Choroid plexus epithelial cell (primary cell): ENCODE measurements around the gene MRAP2.
A peak's percentile ranks its signal among the peaks of the same experiment; 100 is the strongest.
"Not testable (repeated sequence)": the region's sequence is repeated elsewhere in the genome, so short reads cannot be mapped to it uniquely, and the experiment has no call there.

ENCODE experiments used
- DNase-seq: peaks from one replicate; pipeline ENCODE4 v3.0.0-alpha.2; 2010; ENCODE audit warnings: low read depth
- H3K4me3 ChIP-seq: 2 replicates; pipeline ENCODE4 v1.5.1; 2011; ENCODE audit warnings: low read depth, mild to moderate bottlenecking, control low read depth, low read length, moderate library complexity
- TF ChIP-seq, protein P1 (sequence below): conservative IDR thresholded peaks from 2 replicates; pipeline ENCODE4 v1.5.1; 2011; ENCODE audit warnings: low read depth, mild to moderate bottlenecking, control low read depth, inconsistent platforms, low read length, moderate library complexity

Gene MRAP2

DNA sequence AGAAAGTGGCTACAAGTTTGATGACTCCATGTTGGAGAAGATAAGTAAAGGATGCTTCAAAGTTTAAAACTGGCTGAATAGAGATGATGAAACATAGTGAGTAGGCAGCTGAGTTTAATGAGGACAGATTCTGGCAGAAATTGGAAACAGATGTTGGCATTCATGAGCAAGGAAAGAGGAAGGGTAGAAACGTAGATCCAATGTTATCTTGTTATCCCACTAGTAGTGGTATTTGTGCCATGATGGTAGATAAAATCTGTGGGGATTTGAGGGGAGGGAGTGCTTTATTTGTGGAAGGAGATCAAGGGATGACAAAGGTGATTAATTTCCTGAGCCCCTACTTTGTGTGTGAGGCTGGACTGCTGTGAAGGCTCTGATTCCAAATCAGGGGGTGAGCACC, 69.5 kb downstream of the MRAP2 start:
- DNase-seq, result no peak
- no peak overlapping the region for H3K4me3 ChIP-seq
- TF ChIP-seq, protein P1, sequence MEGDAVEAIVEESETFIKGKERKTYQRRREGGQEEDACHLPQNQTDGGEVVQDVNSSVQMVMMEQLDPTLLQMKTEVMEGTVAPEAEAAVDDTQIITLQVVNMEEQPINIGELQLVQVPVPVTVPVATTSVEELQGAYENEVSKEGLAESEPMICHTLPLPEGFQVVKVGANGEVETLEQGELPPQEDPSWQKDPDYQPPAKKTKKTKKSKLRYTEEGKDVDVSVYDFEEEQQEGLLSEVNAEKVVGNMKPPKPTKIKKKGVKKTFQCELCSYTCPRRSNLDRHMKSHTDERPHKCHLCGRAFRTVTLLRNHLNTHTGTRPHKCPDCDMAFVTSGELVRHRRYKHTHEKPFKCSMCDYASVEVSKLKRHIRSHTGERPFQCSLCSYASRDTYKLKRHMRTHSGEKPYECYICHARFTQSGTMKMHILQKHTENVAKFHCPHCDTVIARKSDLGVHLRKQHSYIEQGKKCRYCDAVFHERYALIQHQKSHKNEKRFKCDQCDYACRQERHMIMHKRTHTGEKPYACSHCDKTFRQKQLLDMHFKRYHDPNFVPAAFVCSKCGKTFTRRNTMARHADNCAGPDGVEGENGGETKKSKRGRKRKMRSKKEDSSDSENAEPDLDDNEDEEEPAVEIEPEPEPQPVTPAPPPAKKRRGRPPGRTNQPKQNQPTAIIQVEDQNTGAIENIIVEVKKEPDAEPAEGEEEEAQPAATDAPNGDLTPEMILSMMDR, result no peak

- DNase-seq, result peak; percentile 13
Observed at GRCh38 chr6:84105215-84105924, 71.8 kb downstream of the MRAP2 start.

GRCh38 chr6:84107495-84107894, 73.9 kb downstream of the MRAP2 start:
- no peak for DNase-seq
- TF ChIP-seq, protein P1, result no peak
- no peak overlapping the region for H3K4me3 ChIP-seq

More at GRCh38 chr6:84105215-84105924, 71.8 kb downstream of the MRAP2 start:
- H3K4me3 ChIP-seq, result not testable (repeated sequence)

GRCh38 chr6:84111351-84111750, 77.8 kb downstream of the MRAP2 start:
- DNase-seq, H3K4me3 ChIP-seq: not testable (repeated sequence)

GRCh38 chr6:84114933-84115594, 81.5 kb downstream of the MRAP2 start:
- not testable (repeated sequence) for DNase-seq, H3K4me3 ChIP-seq

- TF ChIP-seq, protein P1, result no peak
- H3K4me3 ChIP-seq, result no peak overlapping the region
- no peak for DNase-seq
Observed at GRCh38 chr6:84118191-84118590, 84.6 kb downstream of the MRAP2 start.

DNA sequence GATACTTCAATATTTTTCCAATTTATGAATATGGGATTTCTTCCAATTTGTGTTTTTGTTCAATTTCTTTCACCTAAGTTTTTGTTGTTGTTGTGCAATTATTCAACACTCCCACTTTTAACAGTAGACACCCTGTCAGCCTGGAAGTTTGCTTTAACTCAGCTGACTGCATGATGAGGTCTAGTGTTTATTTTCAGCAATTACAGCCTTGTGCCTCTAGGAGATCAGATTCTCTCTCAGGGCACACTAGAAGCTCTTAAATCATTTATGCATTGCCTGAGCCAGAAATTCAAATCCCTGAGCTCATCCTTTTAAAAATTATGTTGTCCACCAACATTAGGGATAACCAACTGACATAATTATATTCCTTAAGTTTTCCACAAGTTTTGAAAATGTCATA, 85.7 kb downstream of the MRAP2 start:
- no peak overlapping the region for H3K4me3 ChIP-seq
- peak; percentile 47 for DNase-seq
- TF ChIP-seq, protein P1, result peak; percentile 35

GRCh38 chr6:84123186-84123585, 89.6 kb downstream of the MRAP2 start:
- H3K4me3 ChIP-seq, result no peak overlapping the region
- DNase-seq, result no peak
- TF ChIP-seq, protein P1, result no peak

DNA sequence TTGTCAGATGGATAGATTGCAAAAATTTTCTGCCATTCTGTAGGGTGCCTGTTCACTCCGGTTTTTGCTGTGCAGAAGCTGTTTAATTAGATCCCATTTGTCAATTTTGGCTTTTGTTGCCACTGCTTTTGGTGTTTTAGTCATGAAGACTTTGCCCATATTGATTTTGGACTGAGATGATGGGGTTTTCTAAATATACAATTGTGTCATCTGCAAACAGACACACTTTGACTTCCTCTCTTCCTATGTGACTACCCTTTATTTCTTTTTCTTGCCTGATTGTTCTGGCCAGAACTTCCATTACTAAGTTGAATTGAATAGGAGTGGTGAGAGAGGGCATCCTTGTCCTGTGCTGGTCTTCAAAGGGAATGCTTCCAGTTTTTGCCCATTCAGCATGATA, 96.0 kb downstream of the MRAP2 start:
- not testable (repeated sequence) for DNase-seq, H3K4me3 ChIP-seq

GRCh38 chr6:84133385-84133784, 99.8 kb downstream of the MRAP2 start:
- H3K4me3 ChIP-seq, DNase-seq: not testable (repeated sequence)
